Neutrophil (primary cell): Measurements from ENCODE around the gene PPARGC1A.

Experiments
- H3K27ac ChIP-seq: fragments of 200-600 bp; sonication (generic); 2 replicates; pipeline ENCODE4 v1.5.1; 2016; ENCODE audit warnings: mild to moderate bottlenecking, moderate library complexity
- H3K27me3 ChIP-seq: fragments of 200-600 bp; sonication (generic); 2 replicates; pipeline ENCODE4 v1.6.0; 2016; ENCODE audit warnings: mild to moderate bottlenecking
- H3K36me3 ChIP-seq: fragments of 200-600 bp; sonication (generic); 2 replicates; pipeline ENCODE4 v1.5.1; 2017
- H3K4me1 ChIP-seq, 2 experiments: fragments of 200-600 bp in 1 of 2; sonication (generic) in 1 of 2; 1 replicate in 1 of 2; 2 replicates in 1 of 2; pipeline versions ENCODE4 v1.5.1 to v1.6.1; 2013 to 2016; ENCODE audit warnings: low read depth in 1 of 2, low read length in 1 of 2, mild to moderate bottlenecking in 1 of 2, moderate library complexity in 1 of 2; ENCODE audit not compliant: control insufficient read depth in 1 of 2, insufficient read depth in 1 of 2
- H3K4me3 ChIP-seq, 2 experiments: fragments of 200-600 bp in 1 of 2; sonication (generic) in 1 of 2; 1 replicate in 1 of 2; 2 replicates in 1 of 2; pipeline ENCODE4 v1.5.1; 2013 to 2016; ENCODE audit warnings: low read depth in 1 of 2, low read length in 1 of 2, mild to moderate bottlenecking in 1 of 2, moderate library complexity in 1 of 2
- H3K9me3 ChIP-seq: fragments of 200-600 bp; sonication (generic); 2 replicates; pipeline ENCODE4 v1.5.1; 2016
- TF ChIP-seq, protein P1 (sequence below): fragments of 200-600 bp; sonication (generic); IDR thresholded peaks from 2 replicates; pipeline ENCODE4 v1.5.1; 2016; ENCODE audit warnings: antibody characterized with exemption

PPARGC1A gene

DNA sequence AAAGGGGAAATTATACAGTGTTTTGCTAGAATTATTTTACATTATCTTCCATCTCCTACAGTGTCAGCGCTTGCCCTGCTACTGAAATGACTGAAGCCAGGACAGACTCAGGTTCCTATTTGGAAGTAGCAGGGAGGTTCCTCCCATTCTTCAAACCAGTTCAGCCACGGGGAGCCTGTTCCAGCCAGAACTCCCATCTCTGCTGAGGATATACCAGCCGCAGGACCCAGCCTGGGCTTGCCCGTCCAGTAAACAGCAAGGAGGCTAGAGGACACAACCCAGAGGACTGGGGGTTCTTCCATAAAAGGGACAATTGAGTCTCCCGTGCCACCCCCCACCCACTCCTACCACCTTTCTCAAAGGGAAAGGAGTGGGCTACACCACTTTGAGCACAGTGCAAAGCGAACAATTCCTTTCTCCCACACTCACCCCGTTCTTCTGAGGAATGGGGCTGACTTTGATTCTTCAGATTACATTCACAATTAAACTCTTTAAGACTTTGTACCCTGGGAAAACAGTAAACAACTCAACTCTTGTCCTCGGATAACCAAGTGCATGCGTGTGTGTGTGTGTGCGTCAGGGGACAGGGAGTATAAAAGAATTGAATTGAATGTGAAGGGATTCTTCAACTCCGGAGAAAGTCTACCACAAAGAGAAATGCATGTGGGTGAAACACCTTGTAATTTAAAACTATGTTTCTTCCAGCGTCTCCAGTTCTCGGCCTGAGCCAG lies 31.0 kb upstream of the PPARGC1A start:
- TF ChIP-seq, protein P1, sequence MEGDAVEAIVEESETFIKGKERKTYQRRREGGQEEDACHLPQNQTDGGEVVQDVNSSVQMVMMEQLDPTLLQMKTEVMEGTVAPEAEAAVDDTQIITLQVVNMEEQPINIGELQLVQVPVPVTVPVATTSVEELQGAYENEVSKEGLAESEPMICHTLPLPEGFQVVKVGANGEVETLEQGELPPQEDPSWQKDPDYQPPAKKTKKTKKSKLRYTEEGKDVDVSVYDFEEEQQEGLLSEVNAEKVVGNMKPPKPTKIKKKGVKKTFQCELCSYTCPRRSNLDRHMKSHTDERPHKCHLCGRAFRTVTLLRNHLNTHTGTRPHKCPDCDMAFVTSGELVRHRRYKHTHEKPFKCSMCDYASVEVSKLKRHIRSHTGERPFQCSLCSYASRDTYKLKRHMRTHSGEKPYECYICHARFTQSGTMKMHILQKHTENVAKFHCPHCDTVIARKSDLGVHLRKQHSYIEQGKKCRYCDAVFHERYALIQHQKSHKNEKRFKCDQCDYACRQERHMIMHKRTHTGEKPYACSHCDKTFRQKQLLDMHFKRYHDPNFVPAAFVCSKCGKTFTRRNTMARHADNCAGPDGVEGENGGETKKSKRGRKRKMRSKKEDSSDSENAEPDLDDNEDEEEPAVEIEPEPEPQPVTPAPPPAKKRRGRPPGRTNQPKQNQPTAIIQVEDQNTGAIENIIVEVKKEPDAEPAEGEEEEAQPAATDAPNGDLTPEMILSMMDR = no peak
- no peaks in the 10 kb centered on the region for H3K36me3 ChIP-seq
- H3K27ac ChIP-seq = no peak overlapping the region
- H3K4me1 ChIP-seq = no peaks in the 10 kb centered on the region
- no peak overlapping the region for H3K4me3 ChIP-seq
- H3K27me3 ChIP-seq = no peaks in the 10 kb centered on the region
- H3K9me3 ChIP-seq = no peaks in the 10 kb centered on the region

DNA sequence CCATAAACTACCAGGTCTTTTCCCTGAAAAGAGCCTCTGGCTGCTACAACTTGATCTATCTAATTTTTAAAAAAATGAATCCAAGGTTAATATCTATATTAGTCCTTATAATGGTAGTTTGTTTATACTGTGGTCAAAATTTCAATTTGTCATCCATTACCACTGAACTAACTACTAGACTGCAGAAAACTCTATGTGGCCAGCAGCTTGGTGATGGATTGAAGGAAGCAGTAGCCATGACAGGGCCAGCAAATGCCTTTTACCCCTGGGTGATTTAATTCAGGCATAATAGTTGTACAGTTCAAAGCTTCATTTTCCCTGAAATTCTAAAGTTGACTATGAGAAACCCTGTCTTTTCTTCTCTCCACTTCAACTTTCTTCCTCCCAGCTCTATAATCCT lies 30.4 kb upstream of the PPARGC1A start:
- TF ChIP-seq, protein P1 = no peak
- Histone ChIP-seq H3K27me3 (no peaks in the 10 kb centered on the region), H3K4me3 (no peak overlapping the region), H3K36me3 (no peaks in the 10 kb centered on the region), H3K4me1 (no peaks in the 10 kb centered on the region), H3K27ac (no peak overlapping the region), H3K9me3 (no peaks in the 10 kb centered on the region)

DNA sequence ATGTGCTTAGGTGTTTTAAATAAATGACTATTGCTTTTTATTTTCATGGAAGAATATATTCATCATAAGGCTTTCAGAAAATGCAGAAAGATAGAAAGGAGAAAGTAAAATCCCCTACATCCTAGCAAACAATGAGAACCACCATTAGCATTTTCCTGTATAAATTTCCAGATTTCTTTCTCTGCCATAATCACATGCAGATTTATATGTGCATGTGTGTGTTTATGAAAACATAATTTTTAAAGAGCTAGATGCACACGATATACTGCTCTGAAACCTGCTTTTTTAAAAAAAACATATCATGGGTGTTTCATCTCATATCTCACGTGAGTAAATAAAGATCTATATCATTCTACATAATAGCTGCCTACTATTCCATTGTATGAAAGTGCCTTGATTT lies 26.4 kb upstream of the PPARGC1A start:
- Histone ChIP-seq H3K4me1 (no peaks in the 10 kb centered on the region), H3K4me3 (no peak overlapping the region), H3K9me3 (no peaks in the 10 kb centered on the region), H3K36me3 (no peaks in the 10 kb centered on the region), H3K27ac (no peak overlapping the region), H3K27me3 (no peaks in the 10 kb centered on the region)
- TF ChIP-seq, protein P1 = no peak

DNA sequence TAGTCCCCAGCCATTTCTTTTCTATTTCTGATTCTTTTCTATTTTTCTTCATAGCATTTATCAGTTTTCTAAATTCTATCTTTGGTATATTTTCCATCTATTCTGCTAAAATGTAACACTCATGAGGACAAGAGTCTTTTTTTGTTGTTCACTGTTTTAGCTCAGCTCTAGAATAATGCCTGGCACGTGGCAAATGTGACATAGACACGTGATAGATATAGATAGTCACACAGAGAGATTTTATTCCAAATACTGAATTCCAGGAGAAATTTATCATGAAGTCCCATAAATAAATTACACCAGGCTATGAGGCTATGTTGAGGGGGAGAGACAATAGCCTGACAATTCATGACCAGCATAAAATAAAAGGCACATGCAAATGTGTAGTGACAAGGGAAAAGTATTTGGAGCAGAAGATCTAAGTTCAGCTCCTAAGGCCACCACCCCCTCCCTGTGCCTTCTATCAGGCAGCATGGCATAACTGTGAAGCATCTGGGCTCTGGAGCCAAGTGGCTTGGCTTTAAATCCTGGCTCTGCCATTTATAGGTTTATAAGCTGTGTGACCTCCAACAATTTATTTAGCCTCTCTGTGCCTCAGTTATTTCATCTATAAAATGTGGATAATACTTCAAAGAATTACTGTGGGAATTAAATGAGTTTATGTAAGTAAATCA lies 25.7 kb upstream of the PPARGC1A start:
- Histone ChIP-seq H3K4me3 (no peak overlapping the region), H3K9me3 (no peaks in the 10 kb centered on the region), H3K27ac (no peak overlapping the region), H3K27me3 (no peaks in the 10 kb centered on the region), H3K4me1 (no peaks in the 10 kb centered on the region), H3K36me3 (no peaks in the 10 kb centered on the region)
- TF ChIP-seq, protein P1 = no peak

DNA sequence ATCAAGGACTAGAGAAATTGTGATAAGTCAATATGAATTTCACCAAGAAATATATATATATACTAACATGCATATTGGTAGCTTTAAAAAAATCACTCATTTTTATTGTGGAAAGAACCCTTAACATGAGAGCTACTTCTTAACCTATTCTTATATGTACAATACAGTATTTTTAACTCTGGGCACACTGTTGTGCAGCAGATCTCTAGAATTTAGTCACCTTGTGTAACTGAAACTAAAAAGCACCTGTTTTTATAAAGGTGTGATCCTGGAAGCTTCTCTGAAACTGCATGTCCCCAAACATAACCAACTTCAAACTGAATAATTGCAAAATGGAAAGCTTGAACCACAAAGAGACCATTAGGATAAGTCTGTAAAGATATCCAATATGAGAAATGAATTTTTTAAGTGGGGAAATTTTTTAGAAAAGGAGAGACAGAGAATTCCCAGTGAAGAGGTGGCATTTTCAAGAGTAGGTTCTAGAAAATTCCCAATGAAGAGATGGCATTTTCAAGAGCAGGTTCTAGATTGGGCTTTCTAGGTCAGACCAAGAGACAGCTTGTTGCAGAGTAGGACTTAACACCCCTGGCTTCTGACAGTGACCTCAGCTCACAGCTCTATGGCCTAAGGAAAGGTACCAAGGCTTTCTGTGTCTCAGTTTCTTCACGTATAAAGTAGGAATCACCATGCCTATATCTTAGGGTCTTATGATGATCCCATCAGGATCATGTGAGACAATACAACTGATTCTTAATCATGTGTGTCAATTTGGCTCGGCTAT lies 22.0 kb upstream of the PPARGC1A start:
- Histone ChIP-seq H3K36me3 (no peaks in the 10 kb centered on the region), H3K4me1 (no peaks in the 10 kb centered on the region), H3K4me3 (no peak overlapping the region), H3K27ac (no peak overlapping the region), H3K9me3 (no peaks in the 10 kb centered on the region), H3K27me3 (no peaks in the 10 kb centered on the region)
- TF ChIP-seq, protein P1 = no peak
